Subcutaneous adipose tissue (tissue), 4 donors: Measurements from ENCODE around the gene FAM83F. TPM values are rescaled to one million over a fixed set of nuclear protein-coding genes. Genes with fewer than 3 reads are reported as not detected.

ENCODE experiments used
- total RNA-seq, 4 donors: library from RNA; depleted of rRNA; stranded (reverse); fragments of >200 nt; gene quantifications; one replicate each; pipeline ENCODE4 v1.1.0, GENCODE V29; 2016
- TF ChIP-seq, protein P1 (sequence below): fragments of 450-650 bp; IDR thresholded peaks from one replicate; pipeline ENCODE4 v1.5.1; 2016; ENCODE audit warnings: low read depth, mild to moderate bottlenecking, control low read depth, antibody characterized with exemption, moderate library complexity

Gene FAM83F
- total RNA-seq, 4 donors from 2014 or later = 0.17 to 6.8 (median 3.0) TPM

DNA sequence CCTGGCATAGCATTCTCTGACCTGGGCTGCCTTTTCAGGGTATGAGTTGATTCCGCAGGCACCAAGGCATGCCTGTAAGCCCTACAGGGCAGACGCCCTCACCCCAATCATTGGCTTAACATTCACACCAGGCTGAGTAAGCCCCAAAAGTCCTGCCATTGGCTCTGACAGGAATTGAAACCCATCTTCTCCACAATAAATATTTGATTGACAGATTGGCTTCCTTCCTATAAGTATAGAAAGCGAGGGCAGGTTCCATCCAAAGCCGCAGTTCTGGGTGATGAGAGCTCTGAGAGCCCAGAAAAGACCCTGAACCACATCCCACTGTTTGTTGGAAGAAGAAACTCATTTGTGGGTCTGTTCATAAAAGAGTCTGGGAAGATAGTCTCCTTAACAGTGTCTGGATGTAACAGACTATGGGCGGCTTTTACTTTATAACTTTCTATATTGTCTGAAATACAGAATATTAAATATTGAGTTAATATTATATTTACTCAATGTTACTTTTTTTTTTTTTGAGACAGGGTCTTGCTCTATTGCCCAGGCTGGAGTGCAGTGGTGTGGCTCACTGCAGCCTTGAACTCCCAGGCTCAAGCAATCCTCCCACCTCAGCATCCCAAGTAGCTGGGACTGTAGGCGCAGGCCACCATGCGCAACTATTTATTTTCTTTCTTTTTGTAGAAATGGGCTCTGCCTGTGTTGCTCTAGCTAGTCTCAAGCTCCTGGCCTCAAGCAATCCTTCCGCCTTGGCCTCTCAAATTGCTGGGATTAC is 46.8 kb downstream of the FAM83F start:
- TF ChIP-seq, protein P1, sequence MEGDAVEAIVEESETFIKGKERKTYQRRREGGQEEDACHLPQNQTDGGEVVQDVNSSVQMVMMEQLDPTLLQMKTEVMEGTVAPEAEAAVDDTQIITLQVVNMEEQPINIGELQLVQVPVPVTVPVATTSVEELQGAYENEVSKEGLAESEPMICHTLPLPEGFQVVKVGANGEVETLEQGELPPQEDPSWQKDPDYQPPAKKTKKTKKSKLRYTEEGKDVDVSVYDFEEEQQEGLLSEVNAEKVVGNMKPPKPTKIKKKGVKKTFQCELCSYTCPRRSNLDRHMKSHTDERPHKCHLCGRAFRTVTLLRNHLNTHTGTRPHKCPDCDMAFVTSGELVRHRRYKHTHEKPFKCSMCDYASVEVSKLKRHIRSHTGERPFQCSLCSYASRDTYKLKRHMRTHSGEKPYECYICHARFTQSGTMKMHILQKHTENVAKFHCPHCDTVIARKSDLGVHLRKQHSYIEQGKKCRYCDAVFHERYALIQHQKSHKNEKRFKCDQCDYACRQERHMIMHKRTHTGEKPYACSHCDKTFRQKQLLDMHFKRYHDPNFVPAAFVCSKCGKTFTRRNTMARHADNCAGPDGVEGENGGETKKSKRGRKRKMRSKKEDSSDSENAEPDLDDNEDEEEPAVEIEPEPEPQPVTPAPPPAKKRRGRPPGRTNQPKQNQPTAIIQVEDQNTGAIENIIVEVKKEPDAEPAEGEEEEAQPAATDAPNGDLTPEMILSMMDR = no peak

DNA sequence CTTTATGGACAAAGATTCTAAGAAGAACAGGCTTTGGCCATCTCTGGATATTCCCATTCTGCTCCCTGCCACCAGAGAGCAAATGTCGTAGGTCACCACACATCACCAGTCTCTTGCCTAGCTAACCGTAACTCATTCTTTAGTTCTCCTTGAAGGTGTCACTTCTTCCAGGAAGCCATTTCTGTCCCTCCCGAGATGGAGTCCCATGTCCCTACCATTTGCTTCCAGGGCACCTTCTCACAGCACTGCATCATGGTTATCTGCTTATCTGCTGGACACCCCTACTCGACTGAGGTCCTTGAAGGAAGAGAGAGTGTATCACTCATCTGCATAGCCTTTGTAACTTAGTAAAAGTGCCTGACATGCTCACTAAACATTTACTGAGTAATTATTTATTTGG is 47.6 kb downstream of the FAM83F start:
- TF ChIP-seq, protein P1 = no peak

DNA sequence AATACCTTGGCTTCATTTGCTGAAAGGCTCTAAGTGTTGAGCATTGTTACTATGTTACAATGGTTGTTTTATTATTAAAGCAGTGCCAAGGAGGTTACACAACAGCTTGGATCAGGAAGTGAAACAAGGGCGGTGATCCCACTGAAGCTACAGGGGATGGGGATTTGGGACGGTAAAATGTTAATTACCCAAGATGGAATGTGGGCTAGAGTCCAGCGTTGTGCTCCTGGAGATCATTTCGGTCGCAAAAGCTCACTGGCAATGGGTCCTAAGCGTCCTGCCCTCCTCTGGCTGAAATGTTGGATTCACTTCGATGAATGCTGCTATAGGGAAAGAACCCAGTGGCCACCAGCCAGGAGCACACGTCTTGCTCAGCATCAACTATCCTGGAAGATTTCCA is 48.3 kb downstream of the FAM83F start:
- TF ChIP-seq, protein P1 = no peak

DNA sequence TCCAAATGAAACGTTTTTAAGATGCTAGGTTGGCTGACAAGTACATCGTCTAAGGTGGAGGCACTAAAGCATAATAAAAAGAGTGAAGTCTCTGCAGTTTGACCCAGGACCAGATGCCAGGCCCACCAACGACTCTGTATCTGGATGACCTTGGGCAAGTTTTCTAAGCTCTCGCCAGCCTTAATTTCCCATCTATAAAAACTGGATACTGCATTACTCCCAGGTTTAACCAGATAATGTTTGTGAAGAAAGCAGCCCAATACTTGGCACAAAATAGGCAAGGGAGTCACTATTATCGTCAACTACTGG is 49.0 kb downstream of the FAM83F start:
- TF ChIP-seq, protein P1 = no peak

DNA sequence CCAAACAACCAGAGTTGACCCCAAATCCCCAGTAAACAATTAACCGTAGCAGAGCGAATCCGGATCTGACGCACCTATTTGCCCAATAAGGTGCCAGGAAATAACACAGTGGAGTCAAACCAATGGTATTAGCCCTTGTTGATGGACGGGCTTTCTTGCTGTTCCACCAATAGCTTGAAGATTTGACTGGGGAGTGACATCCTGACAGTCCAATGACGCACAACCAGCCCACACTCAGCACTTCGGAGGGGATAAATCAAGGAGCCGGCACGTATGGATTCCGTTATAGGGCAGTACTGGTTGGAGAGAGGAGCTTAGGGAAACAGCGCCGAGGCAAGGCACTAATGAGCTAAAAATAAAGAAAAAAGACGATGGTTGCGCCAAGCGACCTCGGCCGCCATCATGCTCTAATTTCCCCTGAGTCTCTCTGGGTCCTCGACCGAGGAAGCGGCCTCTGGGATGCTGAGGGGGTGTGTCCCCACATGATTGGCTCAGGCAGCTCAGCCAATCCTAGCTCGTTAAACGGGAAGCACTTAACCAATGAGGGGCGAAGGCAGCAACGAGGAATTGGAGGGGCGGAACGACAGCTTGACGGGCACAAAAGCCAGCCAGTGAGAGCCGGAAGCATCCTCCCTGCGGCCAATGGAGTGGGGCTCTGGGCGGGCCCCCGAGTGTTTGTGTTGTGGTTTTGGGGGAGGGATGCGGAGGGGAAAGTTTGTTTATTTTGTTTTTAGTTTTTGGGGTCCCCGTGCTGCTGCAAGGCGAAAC is 49.5 kb downstream of the FAM83F start:
- TF ChIP-seq, protein P1 = no peak

DNA sequence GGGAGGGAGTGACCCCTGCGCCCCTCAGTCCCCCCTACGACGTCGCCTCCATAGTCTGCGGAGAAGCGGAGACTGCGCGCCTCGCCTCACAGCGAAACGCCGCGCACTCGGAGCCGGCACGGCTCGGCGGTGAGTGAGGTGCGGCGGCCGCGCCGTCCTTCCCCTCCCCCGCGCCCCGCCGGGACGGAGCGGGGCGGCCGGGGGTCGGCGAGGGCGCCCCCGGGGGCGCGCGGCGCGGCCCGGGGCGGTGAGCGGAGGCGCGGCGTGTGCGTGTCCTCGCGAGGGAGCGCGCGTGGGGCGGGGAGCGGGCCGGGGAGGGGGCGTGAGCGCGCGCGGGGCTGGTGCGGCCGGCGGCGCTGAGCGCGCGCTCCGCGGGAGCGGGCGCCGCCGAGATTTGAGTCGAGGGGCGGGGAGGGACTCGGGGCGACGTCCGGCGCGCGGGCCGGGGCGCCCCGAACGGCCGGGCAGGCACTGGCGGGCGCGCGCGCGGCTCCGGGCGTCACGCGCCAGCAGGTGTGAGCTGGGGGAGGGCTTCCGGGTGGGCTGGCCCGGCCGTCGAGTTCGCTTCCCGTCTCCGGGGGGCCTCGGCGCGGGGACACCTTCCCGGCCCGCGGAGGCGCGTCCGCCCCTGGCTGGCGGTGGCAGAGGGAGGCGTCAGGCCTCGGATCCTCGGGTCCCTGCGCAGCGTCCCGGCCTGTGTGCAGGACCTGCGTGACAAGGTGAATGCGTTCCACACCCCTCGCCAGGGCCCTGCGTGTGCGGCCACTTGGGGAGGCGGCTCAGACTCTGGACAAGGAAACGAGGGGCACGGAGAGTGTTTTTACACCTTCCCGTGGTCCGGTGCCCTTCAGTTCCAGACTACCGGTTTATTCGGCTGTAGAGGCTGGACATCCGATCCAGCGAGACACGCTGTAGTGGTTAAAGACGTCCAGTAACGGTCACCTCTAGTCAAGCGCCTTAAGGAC is 50.4 kb downstream of the FAM83F start:
- TF ChIP-seq, protein P1 = no peak

DNA sequence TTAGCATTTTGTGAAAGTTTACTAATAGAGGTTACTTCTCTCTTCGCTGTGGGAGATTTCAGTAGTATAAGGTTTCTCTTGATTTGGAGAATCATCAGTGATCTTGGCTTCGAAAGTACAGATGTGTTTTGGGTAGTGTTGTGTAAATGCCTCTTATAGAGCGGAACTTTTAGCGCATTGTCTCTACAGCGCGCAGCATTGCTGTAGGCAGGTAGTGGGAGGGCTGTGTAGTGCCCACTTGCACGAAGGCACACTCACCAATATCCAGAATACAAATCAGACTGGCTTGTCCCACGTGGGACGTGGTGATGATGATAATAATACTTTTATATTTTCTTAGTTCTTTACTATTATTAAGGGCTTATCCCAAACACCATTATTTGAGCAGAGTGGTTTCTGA is 51.4 kb downstream of the FAM83F start:
- TF ChIP-seq, protein P1 = no peak
